Left ventricle myocardium inferior (tissue), 1 donor: ENCODE results near the gene NOS1AP. TPM values are rescaled to one million over a fixed set of nuclear protein-coding genes. Genes with fewer than 3 reads are reported as not detected.

ENCODE experiments used
- DNase-seq: peaks from one replicate; pipeline ENCODE4 v3.0.0-alpha.2; 2020
- H3K27ac ChIP-seq: fragments of 200-600 bp; replicated peaks from 2 replicates; pipeline ENCODE4 v1.8.0; 2021
- H3K27me3 ChIP-seq: fragments of 200-600 bp; 2 replicates; pipeline ENCODE4 v1.8.0; 2021; ENCODE audit warnings: low read depth
- H3K36me3 ChIP-seq: fragments of 200-600 bp; 2 replicates; pipeline ENCODE4 v1.8.0; 2021
- H3K4me1 ChIP-seq: fragments of 200-600 bp; 2 replicates; pipeline ENCODE4 v1.8.0; 2021
- H3K4me3 ChIP-seq: fragments of 200-600 bp; 2 replicates; pipeline ENCODE4 v1.8.0; 2021; ENCODE audit warnings: mild to moderate bottlenecking, moderate library complexity
- H3K9me3 ChIP-seq: fragments of 200-600 bp; replicated peaks from 2 replicates; pipeline ENCODE4 v1.8.0; 2021
- intact Hi-C: fragments of 100-400 bp; cut with micrococcal nuclease; formaldehyde crosslinking; loops from one replicate; pipeline ENCODE4 v1.11.0; 2022
- total RNA-seq: library from RNA; stranded (reverse); fragmentation: NEBNext Ultra II Directional; extraction: Animal tissue kit (Norgen Biotek cat#: 25700); gene quantifications from one replicate; pipeline ENCODE4 v1.2.1, GENCODE V29; 2021
- TF ChIP-seq, protein P1 (sequence below): fragments of 200-600 bp; IDR thresholded peaks from 2 replicates; pipeline ENCODE4 v1.8.0; 2021; ENCODE audit warnings: antibody characterized with exemption, mild to moderate bottlenecking, borderline replicate concordance
- donor health status: DM: no; HTN: yes; CAD: no; lungs with severe emphysema.

The NOS1AP gene
- total RNA-seq, 1 donor from 2014 or later: 6.2 TPM

DNA sequence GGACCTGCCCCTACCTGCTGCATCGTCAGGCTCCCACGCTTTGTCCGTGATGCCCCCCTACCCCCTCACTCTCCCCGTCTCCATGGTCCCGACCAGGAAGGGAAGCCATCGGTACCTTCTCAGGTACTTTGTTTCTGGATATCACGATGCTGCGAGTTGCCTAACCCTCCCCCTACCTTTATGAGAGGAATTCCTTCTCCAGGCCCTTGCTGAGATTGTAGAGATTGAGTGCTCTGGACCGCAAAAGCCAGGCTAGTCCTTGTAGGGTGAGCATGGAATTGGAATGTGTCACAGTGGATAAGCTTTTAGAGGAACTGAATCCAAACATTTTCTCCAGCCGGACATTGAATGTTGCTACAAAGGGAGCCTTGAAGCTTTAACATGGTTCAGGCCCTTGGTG is 298.3 kb downstream of the NOS1AP start:
- TF ChIP-seq, protein P1, sequence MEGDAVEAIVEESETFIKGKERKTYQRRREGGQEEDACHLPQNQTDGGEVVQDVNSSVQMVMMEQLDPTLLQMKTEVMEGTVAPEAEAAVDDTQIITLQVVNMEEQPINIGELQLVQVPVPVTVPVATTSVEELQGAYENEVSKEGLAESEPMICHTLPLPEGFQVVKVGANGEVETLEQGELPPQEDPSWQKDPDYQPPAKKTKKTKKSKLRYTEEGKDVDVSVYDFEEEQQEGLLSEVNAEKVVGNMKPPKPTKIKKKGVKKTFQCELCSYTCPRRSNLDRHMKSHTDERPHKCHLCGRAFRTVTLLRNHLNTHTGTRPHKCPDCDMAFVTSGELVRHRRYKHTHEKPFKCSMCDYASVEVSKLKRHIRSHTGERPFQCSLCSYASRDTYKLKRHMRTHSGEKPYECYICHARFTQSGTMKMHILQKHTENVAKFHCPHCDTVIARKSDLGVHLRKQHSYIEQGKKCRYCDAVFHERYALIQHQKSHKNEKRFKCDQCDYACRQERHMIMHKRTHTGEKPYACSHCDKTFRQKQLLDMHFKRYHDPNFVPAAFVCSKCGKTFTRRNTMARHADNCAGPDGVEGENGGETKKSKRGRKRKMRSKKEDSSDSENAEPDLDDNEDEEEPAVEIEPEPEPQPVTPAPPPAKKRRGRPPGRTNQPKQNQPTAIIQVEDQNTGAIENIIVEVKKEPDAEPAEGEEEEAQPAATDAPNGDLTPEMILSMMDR: no peak
- no peaks in the 10 kb centered on the region for H3K27me3 ChIP-seq
- intact Hi-C loops: no loop called here
- no peak overlapping the region for H3K4me3 ChIP-seq
- DNase-seq: no peak
- no peaks in the 10 kb centered on the region for H3K9me3 ChIP-seq
- H3K4me1 ChIP-seq: peaks cover 5% of the 10 kb centered on the region
- no peaks in the 10 kb centered on the region for H3K36me3 ChIP-seq
- H3K27ac ChIP-seq: no peak overlapping the region

DNA sequence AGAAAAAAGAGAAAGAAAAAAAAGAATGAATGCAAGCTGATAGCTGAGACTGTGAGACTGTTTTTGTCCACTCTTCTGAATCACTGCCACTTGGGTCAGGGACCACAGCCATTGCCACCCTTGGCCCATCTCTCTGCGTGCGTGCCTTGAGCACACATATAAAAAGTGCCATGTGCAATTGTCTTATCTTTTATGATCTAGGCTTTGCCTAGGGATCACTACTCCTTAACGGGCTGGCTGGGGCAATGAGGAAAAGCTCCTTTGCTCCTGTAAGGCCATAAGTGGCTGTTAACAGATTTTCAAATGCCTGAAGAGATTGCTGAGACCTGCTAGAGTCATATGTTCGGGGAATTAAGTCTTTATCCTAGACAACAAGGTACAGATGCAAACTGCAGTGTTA is 299.0 kb downstream of the NOS1AP start:
- no peak overlapping the region for H3K4me3 ChIP-seq
- TF ChIP-seq, protein P1: no peak
- intact Hi-C loops: no loop called here

DNA sequence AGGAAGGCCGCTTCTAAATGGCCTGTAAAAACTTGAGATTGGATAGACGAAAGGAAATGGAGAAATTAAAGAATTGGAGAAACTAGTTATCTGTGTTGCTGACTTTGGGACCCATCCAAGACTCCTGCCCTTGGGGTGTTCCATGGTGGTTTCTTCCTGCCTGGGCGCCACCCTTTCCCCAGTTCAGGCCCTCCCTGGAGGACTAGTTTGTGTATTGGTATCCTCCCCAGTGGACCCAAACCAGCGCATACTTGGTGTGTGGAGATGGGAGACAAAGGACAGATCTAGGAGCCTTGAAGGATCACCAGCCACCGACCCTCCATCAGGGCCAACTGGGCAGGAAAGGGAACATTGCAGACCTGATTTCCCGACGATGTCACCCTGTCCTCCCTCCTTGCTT is 300.1 kb downstream of the NOS1AP start:
- no peak for DNase-seq
- Histone ChIP-seq H3K27me3 (no peaks in the 10 kb centered on the region), H3K27ac (no peak overlapping the region), H3K4me1 (peaks cover 5% of the 10 kb centered on the region), H3K36me3 (no peaks in the 10 kb centered on the region), H3K9me3 (no peaks in the 10 kb centered on the region), H3K4me3 (no peak overlapping the region)
- intact Hi-C loops: no loop called here
- TF ChIP-seq, protein P1: no peak

More for the DNA sequence above, 299.0 kb downstream of the NOS1AP start:
- Histone ChIP-seq H3K4me1 (peaks cover 5% of the 10 kb centered on the region), H3K9me3 (no peaks in the 10 kb centered on the region), H3K27ac (no peak overlapping the region), H3K27me3 (no peaks in the 10 kb centered on the region), H3K36me3 (no peaks in the 10 kb centered on the region)
- DNase-seq: no peak

DNA sequence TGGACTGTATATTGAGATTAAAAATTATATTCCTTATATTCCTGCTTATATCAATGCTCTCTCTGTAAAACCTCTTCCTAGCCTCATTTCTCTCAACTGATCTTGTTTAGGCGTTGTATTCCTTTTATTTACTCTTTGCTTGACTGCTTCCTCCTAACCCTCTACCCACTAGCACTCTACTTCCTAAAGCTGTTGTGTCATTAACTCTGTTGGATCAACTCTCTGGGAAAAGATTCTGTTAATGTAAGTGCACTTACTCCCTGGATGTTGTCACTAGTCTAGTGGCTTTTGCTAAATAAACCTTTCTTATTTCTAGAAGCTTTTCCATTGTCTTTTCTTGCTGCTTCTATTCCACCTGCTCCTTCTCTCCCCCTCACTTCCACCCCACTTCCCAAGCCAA is 300.7 kb downstream of the NOS1AP start:
- Histone ChIP-seq H3K4me1 (peaks cover 5% of the 10 kb centered on the region), H3K36me3 (no peaks in the 10 kb centered on the region), H3K27ac (no peak overlapping the region), H3K27me3 (no peaks in the 10 kb centered on the region), H3K4me3 (no peak overlapping the region), H3K9me3 (no peaks in the 10 kb centered on the region)
- no peak for DNase-seq
- TF ChIP-seq, protein P1: no peak
- intact Hi-C loops: no loop called here

DNA sequence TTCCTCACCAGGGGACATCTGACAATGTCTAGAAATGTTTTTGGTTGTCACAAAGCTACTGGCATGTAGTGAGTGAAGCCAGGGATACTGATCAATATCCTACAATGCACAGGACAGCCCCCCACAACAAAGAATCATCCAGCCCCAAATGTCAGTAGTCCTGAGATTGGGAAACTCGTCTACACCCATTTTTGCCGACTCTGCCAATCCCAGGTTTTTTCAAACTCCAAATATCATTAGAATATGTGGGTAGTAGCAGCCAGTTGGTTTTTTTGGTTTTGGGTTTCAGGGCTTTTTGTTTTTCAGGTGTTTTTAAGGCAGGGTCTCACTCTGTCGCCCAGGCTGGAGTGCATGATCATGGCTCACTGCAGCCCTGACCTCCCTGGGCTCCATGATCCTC is 301.2 kb downstream of the NOS1AP start:
- intact Hi-C loops: no loop called here
- no peak overlapping the region for H3K27ac ChIP-seq
- H3K4me3 ChIP-seq: no peak overlapping the region
- H3K36me3 ChIP-seq: no peaks in the 10 kb centered on the region
- H3K9me3 ChIP-seq: no peaks in the 10 kb centered on the region
- no peak for DNase-seq
- peaks cover 5% of the 10 kb centered on the region for H3K4me1 ChIP-seq
- no peaks in the 10 kb centered on the region for H3K27me3 ChIP-seq
- TF ChIP-seq, protein P1: no peak

DNA sequence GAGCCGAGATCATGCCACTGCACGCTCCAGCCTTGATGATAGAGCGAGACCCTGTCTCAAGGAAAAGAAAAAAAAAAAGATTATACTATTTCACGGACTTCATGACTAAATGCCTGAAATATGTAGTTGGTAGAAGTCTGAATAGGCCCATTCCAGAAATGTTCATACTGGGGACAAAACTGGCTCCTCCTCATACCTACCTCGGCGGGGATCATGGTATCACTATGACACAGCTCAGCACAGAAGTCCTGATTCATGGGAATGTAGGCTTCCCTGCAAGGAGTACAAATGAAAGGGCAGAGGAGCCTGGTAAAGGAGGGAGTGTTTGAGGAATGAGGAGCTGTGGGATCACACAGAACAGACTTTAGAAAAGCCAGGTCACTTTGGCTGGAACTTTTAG is 302.1 kb downstream of the NOS1AP start:
- DNase-seq: no peak
- intact Hi-C loops: no loop called here
- H3K27me3 ChIP-seq: no peaks in the 10 kb centered on the region
- TF ChIP-seq, protein P1: no peak
- no peak overlapping the region for H3K27ac ChIP-seq
- H3K9me3 ChIP-seq: no peaks in the 10 kb centered on the region
- H3K4me1 ChIP-seq: peaks cover 5% of the 10 kb centered on the region
- no peak overlapping the region for H3K4me3 ChIP-seq
- H3K36me3 ChIP-seq: no peaks in the 10 kb centered on the region
